OCI-LY1 (cell line): Measurements from ENCODE around the gene FRMD4A.
"Not testable (repeated sequence)": the region's sequence is repeated elsewhere in the genome, so short reads cannot be mapped to it uniquely, and the experiment has no call there.

ENCODE experiments used
- H2AFZ ChIP-seq: fragments of 200-600 bp; sonication (generic), shearing (Covaris generic); 2 replicates; pipeline ENCODE4 v1.6.0; 2014; ENCODE audit warnings: antibody characterized with exemption, mild to moderate bottlenecking, low read length
- H3F3A ChIP-seq: fragments of 200-600 bp; sonication (generic), shearing (Covaris generic); 2 replicates; pipeline ENCODE4 v1.6.0; 2014; ENCODE audit warnings: mild to moderate bottlenecking, antibody characterized with exemption, low read length, moderate library complexity; ENCODE audit not compliant: insufficient read depth
- H3K27ac ChIP-seq: fragments of 200-600 bp; sonication (generic); 2 replicates; pipeline ENCODE4 v1.5.1; 2014; ENCODE audit warnings: low read length, mixed run types, mild to moderate bottlenecking, low read depth; ENCODE audit not compliant: poor library complexity, severe bottlenecking
- H3K27me3 ChIP-seq: fragments of 200-600 bp; sonication (generic); 2 replicates; pipeline ENCODE4 v1.6.0; 2014; ENCODE audit warnings: antibody characterized with exemption, mild to moderate bottlenecking, low read length, moderate library complexity; ENCODE audit not compliant: insufficient read depth
- H3K36me3 ChIP-seq: fragments of 200-600 bp; sonication (generic); 2 replicates; pipeline ENCODE4 v1.6.1; 2014; ENCODE audit warnings: mild to moderate bottlenecking, antibody characterized with exemption, low read length, moderate library complexity, mixed read lengths; ENCODE audit not compliant: insufficient read depth
- H3K4me1 ChIP-seq: fragments of 200-600 bp; sonication (generic); 2 replicates; pipeline ENCODE4 v1.5.1; 2014; ENCODE audit warnings: mild to moderate bottlenecking, low read length, moderate library complexity; ENCODE audit not compliant: insufficient read depth, severe bottlenecking
- H3K4me2 ChIP-seq: fragments of 200-600 bp; sonication (generic), shearing (Covaris generic); 2 replicates; pipeline ENCODE4 v1.6.1; 2014; ENCODE audit warnings: low read length
- H3K4me3 ChIP-seq: fragments of 200-600 bp; sonication (generic); 2 replicates; pipeline ENCODE4 v1.5.1; 2014; ENCODE audit warnings: low read length, low read depth, mild to moderate bottlenecking, mixed read lengths; ENCODE audit not compliant: poor library complexity, severe bottlenecking
- H3K79me2 ChIP-seq: fragments of 200-600 bp; shearing (Covaris generic); 2 replicates; pipeline ENCODE4 v1.6.1; 2016; ENCODE audit warnings: mixed run types, low read length, mixed read lengths; ENCODE audit not compliant: insufficient read depth
- H3K9ac ChIP-seq: fragments of 200-600 bp; sonication (generic), shearing (Covaris generic); 2 replicates; pipeline ENCODE4 v1.6.1; 2014; ENCODE audit warnings: mild to moderate bottlenecking, low read length, mixed read lengths
- H3K9me2 ChIP-seq: fragments of 200-600 bp; sonication (generic), shearing (Covaris generic); 2 replicates; pipeline ENCODE4 v1.6.1; 2014; ENCODE audit warnings: low read depth, mild to moderate bottlenecking, low read length, mixed read lengths
- H3K9me3 ChIP-seq: fragments of 200-600 bp; shearing (Covaris generic); 2 replicates; pipeline ENCODE4 v1.6.1; 2014; ENCODE audit warnings: low read length, mixed read lengths
- H4K20me1 ChIP-seq: fragments of 200-600 bp; sonication (generic), shearing (Covaris generic); 2 replicates; pipeline ENCODE4 v1.6.0; 2016; ENCODE audit warnings: mild to moderate bottlenecking, low read length; ENCODE audit not compliant: insufficient read depth
- EZH2 ChIP-seq: fragments of 200-600 bp; sonication (generic), shearing (Covaris generic); IDR thresholded peaks from 2 replicates; pipeline ENCODE4 v1.8.0; 2017; ENCODE audit warnings: borderline replicate concordance, mixed run types, mild to moderate bottlenecking, antibody characterized with exemption, low read length, moderate library complexity, mixed read lengths
- TF ChIP-seq, protein P1 (sequence below): fragments of 200-600 bp; sonication (generic), shearing (Covaris generic); IDR thresholded peaks from 2 replicates; pipeline ENCODE4 v1.5.1; 2017; ENCODE audit warnings: mild to moderate bottlenecking, antibody characterized with exemption, low read length, moderate library complexity, mixed read lengths

The FRMD4A gene

DNA sequence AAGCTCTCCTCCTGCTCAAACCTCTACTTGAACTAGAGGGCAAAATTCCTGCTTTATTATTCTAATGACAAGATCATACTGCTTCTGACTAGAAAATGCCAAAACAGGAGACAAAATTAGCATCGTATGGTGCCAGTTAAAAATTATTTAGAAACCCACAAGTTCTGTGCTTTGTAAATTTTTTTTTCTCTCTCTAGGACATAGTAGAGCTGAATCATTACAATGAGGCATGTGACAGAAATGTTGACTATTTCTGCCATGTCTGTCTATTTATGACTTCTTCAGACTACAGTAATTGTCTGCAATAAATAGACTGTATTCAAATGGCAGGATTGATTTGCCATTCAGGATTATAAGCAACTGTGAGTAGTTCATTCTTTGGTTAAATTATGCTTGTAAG, 408.1 kb downstream of the FRMD4A start:
- H3K79me2 ChIP-seq = no peaks in the 10 kb centered on the region
- H3K4me3 ChIP-seq = no peak overlapping the region
- TF ChIP-seq EZH2 = no peak
- TF ChIP-seq, protein P1, sequence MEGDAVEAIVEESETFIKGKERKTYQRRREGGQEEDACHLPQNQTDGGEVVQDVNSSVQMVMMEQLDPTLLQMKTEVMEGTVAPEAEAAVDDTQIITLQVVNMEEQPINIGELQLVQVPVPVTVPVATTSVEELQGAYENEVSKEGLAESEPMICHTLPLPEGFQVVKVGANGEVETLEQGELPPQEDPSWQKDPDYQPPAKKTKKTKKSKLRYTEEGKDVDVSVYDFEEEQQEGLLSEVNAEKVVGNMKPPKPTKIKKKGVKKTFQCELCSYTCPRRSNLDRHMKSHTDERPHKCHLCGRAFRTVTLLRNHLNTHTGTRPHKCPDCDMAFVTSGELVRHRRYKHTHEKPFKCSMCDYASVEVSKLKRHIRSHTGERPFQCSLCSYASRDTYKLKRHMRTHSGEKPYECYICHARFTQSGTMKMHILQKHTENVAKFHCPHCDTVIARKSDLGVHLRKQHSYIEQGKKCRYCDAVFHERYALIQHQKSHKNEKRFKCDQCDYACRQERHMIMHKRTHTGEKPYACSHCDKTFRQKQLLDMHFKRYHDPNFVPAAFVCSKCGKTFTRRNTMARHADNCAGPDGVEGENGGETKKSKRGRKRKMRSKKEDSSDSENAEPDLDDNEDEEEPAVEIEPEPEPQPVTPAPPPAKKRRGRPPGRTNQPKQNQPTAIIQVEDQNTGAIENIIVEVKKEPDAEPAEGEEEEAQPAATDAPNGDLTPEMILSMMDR = no peak
- H3K36me3 ChIP-seq = no peaks in the 10 kb centered on the region
- no peaks in the 10 kb centered on the region for H3K4me1 ChIP-seq
- no peaks in the 10 kb centered on the region for H3K9me3 ChIP-seq
- H4K20me1 ChIP-seq = no peaks in the 10 kb centered on the region
- H3K9me2 ChIP-seq = no peaks in the 10 kb centered on the region
- no peaks in the 10 kb centered on the region for H3K27me3 ChIP-seq
- no peak overlapping the region for H2AFZ ChIP-seq
- H3K27ac ChIP-seq = no peak overlapping the region
- no peak overlapping the region for H3K9ac ChIP-seq
- no peaks in the 10 kb centered on the region for H3F3A ChIP-seq
- no peak overlapping the region for H3K4me2 ChIP-seq

DNA sequence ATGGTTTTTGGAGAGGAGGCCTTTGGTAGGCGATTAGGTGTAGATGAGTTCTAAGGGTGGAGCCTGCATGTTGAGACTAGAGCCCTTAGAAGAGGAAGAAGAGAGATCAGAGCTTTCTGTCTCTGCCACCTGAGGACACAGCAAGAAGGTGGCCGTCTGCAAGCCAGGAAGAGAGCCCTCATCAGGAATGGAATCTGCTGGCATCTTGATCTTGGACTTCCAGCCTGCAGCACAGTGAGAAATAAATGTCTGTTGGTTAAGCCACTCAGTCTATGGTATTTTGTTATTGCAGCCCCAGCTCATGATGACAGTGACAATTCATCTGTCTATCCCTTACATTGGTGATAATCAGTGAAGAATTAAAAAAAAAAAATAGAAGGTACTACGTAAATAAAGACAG, 408.8 kb downstream of the FRMD4A start:
- Histone ChIP-seq H3K4me1 (peaks cover under 1% of the 10 kb centered on the region), H3K9me3 (no peaks in the 10 kb centered on the region), H3K4me2 (no peak overlapping the region), H3K9me2 (no peaks in the 10 kb centered on the region), H3K79me2 (no peaks in the 10 kb centered on the region), H3F3A (no peaks in the 10 kb centered on the region), H3K9ac (no peak overlapping the region), H3K4me3 (no peak overlapping the region), H3K27ac (no peak overlapping the region), H3K27me3 (no peaks in the 10 kb centered on the region), H2AFZ (no peak overlapping the region), H3K36me3 (no peaks in the 10 kb centered on the region), H4K20me1 (no peaks in the 10 kb centered on the region)
- TF ChIP-seq, protein P1 = no peak
- no peak for TF ChIP-seq EZH2

DNA sequence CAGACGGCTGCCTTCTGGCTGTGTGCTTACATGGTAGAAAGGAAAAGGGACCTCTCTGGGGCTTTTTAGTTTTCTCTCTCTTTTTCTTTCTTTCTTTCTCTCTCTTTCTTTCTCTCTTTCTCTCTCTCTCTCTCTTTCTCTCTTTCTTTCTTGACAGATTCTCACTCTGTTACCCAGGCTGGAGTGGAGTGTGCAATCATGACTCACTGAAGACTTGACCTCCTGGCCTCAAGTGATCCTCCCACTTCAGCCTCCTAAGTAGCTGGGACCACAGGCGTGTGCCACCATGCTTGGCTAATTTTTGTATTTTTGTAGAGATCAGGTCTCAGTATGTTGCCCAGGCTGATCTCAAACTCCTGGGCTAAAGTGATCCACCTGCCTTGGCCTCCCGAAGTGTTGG, 409.6 kb downstream of the FRMD4A start:
- not testable (repeated sequence) for H3K4me2 ChIP-seq, H3K9me3 ChIP-seq, H2AFZ ChIP-seq, H4K20me1 ChIP-seq, H3K27ac ChIP-seq, H3K27me3 ChIP-seq, H3K79me2 ChIP-seq, H3K36me3 ChIP-seq, H3F3A ChIP-seq, H3K9ac ChIP-seq, H3K9me2 ChIP-seq, H3K4me1 ChIP-seq, H3K4me3 ChIP-seq

DNA sequence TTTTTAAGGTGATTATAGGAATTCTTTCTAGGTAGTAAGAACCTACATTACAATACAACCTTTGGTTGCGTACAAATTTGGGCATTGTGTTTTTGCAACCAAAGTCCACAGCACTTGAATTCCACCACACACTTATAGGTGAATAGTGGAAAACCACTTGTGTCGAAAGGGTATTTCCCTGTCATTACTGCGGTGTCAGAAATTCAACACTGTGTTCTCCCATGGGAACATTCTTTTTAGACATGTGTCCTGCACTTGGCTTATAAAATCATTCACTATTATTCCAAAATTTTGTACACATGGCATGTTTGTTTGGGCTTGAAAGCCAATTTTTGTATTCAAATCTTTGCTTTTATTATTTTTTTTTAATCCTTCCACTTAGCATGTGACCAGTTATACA, 410.3 kb downstream of the FRMD4A start:
- Histone ChIP-seq H3K9ac (no peak overlapping the region), H3K9me2 (no peaks in the 10 kb centered on the region), H3K36me3 (no peaks in the 10 kb centered on the region), H4K20me1 (no peaks in the 10 kb centered on the region), H3K4me3 (no peak overlapping the region), H3K4me2 (no peak overlapping the region), H3K27me3 (no peaks in the 10 kb centered on the region), H3K27ac (no peak overlapping the region), H3K79me2 (no peaks in the 10 kb centered on the region), H3F3A (no peaks in the 10 kb centered on the region), H3K4me1 (peaks cover 5% of the 10 kb centered on the region), H3K9me3 (no peaks in the 10 kb centered on the region), H2AFZ (no peak overlapping the region)
- TF ChIP-seq EZH2 = no peak
